Astrocyte (in vitro differentiated cells and primary cell): Measurements from ENCODE around the gene ADH7.

Source experiments
- EZH2 ChIP-seq: IDR thresholded peaks from 2 replicates; pipeline ENCODE4 v1.6.1; 2012; ENCODE audit warnings: mild to moderate bottlenecking, low read length, inconsistent platforms; ENCODE audit not compliant: insufficient read depth
- TF ChIP-seq, protein P1 (sequence below): IDR thresholded peaks from 2 replicates; pipeline ENCODE4 v1.5.1; 2011; ENCODE audit warnings: low read depth, mild to moderate bottlenecking, inconsistent platforms, low read length, moderate library complexity; ENCODE audit not compliant: insufficient read depth

- TF ChIP-seq, protein P1, sequence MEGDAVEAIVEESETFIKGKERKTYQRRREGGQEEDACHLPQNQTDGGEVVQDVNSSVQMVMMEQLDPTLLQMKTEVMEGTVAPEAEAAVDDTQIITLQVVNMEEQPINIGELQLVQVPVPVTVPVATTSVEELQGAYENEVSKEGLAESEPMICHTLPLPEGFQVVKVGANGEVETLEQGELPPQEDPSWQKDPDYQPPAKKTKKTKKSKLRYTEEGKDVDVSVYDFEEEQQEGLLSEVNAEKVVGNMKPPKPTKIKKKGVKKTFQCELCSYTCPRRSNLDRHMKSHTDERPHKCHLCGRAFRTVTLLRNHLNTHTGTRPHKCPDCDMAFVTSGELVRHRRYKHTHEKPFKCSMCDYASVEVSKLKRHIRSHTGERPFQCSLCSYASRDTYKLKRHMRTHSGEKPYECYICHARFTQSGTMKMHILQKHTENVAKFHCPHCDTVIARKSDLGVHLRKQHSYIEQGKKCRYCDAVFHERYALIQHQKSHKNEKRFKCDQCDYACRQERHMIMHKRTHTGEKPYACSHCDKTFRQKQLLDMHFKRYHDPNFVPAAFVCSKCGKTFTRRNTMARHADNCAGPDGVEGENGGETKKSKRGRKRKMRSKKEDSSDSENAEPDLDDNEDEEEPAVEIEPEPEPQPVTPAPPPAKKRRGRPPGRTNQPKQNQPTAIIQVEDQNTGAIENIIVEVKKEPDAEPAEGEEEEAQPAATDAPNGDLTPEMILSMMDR: no peak
- TF ChIP-seq EZH2: no peak
These were observed 36.8 kb upstream of the ADH7 start for GRCh38 chr4:99471896-99472295.
